HFFc6 (cell line): ENCODE measurements around the gene TMC2. TPM values are rescaled to one million over a fixed set of nuclear protein-coding genes. Genes with fewer than 3 reads are reported as not detected.
A peak's percentile ranks its signal among the peaks of the same experiment; 100 is the strongest.
"Not testable (repeated sequence)": the region's sequence is repeated elsewhere in the genome, so short reads cannot be mapped to it uniquely, and the experiment has no call there.

ENCODE experiments used
- DNase-seq: peaks from one replicate; pipeline ENCODE4 v3.0.0-alpha.2; 2018
- H3K27ac Mint-ChIP-seq: 2 replicates; pipeline ENCODE4 v1.8.0; 2020; ENCODE audit warnings: mild to moderate bottlenecking, mixed read lengths
- H3K27me3 Mint-ChIP-seq: 2 replicates; pipeline ENCODE4 v1.8.0; 2021; ENCODE audit warnings: mild to moderate bottlenecking, moderate library complexity, mixed read lengths; ENCODE audit not compliant: insufficient read depth
- H3K36me3 Mint-ChIP-seq: 2 replicates; pipeline ENCODE4 v1.8.0; 2021; ENCODE audit warnings: low read depth, mixed read lengths
- H3K4me1 Mint-ChIP-seq: 2 replicates; pipeline ENCODE4 v1.8.0; 2020; ENCODE audit warnings: low read depth, mixed read lengths
- H3K4me3 Mint-ChIP-seq: 2 replicates; pipeline ENCODE4 v1.8.0; 2020; ENCODE audit warnings: mild to moderate bottlenecking, moderate library complexity, mixed read lengths
- H3K9me3 Mint-ChIP-seq: 2 replicates; pipeline ENCODE4 v1.8.0; 2020; ENCODE audit warnings: mild to moderate bottlenecking, mixed read lengths
- total RNA-seq, 6 experiments: library from RNA; stranded (reverse); fragmentation: NEBNext Ultra II Directional; extraction: Animal tissue kit (Norgen Biotek cat#: 25700); gene quantifications; 2 replicates in 1 of 6; 3 replicates in 5 of 6; pipeline ENCODE4 v1.2.3, GENCODE V29; 2021
- TF ChIP-seq, protein P1 (sequence below): fragments of 200-600 bp; sonication (generic); IDR thresholded peaks from 2 replicates; pipeline ENCODE4 v1.5.0; 2021; ENCODE audit warnings: antibody characterized with exemption, mild to moderate bottlenecking

Gene TMC2
- total RNA-seq, 6 experiments from 2014 or later = not detected

DNA sequence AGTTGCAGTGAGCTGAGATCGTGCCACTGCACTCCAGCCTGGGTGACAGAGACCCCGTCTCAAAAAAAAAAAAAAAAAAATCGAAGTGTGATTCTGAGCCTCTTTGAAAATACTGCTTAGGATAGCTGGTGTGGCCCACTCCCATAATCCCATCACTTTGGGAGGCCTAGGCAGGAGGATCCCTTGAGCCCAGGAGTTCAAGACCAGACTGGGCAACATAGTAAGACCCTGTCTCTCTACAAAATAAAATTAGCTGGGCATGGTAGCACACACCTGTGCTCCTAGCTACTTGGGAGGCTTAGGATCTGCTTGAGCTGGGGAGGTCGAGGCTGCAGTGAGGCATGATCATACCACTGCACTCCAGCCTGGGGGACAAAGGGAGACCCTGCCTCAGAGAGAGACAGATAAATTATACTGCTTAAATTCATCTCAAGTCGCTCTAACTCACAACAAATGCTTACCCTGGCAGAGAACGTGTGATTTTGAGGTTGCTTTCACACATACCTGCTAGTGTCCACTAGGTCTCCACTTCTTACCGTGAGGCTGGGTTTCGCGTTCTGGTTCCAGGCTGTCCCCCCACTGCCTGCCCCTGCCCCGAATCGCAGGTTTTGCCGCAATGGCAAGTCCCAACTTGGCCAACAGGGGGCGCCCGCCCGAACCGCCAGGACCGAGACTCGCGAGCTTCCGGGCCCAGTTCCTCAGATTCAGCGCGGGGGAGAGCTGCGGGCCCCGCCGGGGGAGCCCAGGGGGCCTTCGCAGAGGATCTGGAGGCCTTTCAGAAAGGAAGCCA, 12.3 kb upstream of the TMC2 start:
- Mint-ChIP-seq H3K4me1 (peaks cover 24% of the 10 kb centered on the region), H3K4me3 (peak overlapping the region; percentile 93), H3K9me3 (no peaks in the 10 kb centered on the region), H3K27ac (peak overlapping the region; percentile 85), H3K27me3 (peaks cover 16% of the 10 kb centered on the region), H3K36me3 (no peaks in the 10 kb centered on the region)
- TF ChIP-seq, protein P1, sequence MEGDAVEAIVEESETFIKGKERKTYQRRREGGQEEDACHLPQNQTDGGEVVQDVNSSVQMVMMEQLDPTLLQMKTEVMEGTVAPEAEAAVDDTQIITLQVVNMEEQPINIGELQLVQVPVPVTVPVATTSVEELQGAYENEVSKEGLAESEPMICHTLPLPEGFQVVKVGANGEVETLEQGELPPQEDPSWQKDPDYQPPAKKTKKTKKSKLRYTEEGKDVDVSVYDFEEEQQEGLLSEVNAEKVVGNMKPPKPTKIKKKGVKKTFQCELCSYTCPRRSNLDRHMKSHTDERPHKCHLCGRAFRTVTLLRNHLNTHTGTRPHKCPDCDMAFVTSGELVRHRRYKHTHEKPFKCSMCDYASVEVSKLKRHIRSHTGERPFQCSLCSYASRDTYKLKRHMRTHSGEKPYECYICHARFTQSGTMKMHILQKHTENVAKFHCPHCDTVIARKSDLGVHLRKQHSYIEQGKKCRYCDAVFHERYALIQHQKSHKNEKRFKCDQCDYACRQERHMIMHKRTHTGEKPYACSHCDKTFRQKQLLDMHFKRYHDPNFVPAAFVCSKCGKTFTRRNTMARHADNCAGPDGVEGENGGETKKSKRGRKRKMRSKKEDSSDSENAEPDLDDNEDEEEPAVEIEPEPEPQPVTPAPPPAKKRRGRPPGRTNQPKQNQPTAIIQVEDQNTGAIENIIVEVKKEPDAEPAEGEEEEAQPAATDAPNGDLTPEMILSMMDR = peak; percentile 99
- DNase-seq = peak; percentile 67

DNA sequence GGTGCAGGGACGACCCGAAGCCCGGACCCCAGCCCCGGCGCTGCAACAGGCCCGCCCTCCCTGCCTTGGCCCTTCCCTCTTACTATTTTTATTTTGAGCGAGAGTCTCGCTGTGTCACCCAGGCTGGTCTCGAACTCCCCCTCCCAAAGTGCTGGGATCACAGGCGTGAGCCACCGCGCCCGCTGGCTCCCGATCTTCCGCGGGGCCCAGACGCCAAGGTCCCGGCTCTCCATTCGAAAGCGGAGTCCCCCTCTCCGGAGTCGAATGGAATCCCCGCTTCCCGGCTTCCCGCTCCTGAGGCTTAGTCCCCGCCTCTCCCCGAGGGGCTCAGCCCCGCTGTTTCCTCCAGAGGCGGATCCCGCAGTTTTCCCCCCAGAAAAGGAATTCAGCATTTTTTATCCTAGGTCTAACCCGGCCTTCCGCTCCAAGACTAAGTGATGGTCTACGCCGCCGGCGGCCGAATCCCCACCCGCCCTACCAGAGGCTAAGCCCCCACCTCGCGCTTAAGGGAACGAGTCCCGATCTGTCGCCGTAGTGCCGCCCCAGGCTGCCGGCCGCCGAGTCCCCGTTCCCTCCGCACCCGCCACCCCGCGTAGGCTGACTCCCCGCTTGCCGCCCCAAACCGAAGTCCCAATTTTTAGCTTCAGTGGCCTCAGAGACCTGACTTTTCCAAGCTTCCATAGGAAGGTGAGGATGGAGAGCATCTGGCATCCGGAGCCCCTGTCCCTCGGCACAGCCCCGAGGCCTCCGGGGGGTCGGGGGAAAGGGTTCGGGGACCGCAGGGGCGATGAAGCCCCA, 11.5 kb upstream of the TMC2 start:
- no peaks in the 10 kb centered on the region for H3K36me3 Mint-ChIP-seq
- peaks cover 18% of the 10 kb centered on the region for H3K27me3 Mint-ChIP-seq
- TF ChIP-seq, protein P1 = peak; percentile 73
- H3K9me3 Mint-ChIP-seq = no peaks in the 10 kb centered on the region
- peak overlapping the region; percentile 85 for H3K27ac Mint-ChIP-seq
- peaks cover 16% of the 10 kb centered on the region for H3K4me1 Mint-ChIP-seq
- H3K4me3 Mint-ChIP-seq = peak overlapping the region; percentile 93
- DNase-seq = no peak

DNA sequence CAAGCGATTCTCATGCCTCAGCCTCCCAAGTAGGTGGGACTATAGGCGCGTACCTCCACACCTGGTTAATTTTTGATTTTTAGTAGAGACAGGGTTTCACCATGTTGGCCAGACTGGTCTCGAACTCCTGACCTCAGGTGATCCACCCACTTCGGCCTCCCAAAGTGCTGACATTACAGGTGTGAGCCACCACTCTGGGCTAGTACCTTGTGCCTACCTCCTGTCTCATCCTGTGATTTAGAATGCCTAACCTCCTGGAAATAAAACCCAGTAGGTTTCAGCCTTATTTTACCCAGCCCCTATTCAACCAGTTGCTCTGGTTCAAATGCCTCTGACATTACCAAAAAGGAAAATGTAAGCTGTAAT, 10.2 kb upstream of the TMC2 start:
- H3K4me3 Mint-ChIP-seq, H3K27ac Mint-ChIP-seq, H3K9me3 Mint-ChIP-seq, H3K36me3 Mint-ChIP-seq, DNase-seq: not testable (repeated sequence)
- H3K27me3 Mint-ChIP-seq = peaks cover 20% of the 10 kb centered on the region
- peaks cover 15% of the 10 kb centered on the region for H3K4me1 Mint-ChIP-seq

DNA sequence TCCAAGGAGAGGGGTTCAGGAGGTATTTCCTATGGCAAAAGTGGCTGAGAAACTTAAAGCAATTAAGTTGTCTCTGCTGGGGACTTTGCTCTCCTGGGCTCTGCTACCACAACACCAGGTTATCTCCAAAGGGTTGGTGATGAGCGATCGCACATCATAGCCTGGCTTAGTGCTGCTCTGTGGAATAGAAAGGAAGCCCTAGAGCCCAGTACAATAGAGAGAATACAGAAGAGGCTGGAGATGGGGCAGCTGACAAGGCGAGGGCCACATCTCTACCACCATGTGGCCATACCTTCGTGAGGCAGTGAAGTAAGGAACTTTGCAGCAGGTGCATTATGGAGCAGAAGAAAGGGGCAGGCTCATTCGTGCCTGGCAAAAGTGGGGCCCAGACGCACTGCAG, 8.6 kb upstream of the TMC2 start:
- peaks cover 20% of the 10 kb centered on the region for H3K27me3 Mint-ChIP-seq
- no peaks in the 10 kb centered on the region for H3K9me3 Mint-ChIP-seq
- H3K36me3 Mint-ChIP-seq = no peaks in the 10 kb centered on the region
- H3K4me3 Mint-ChIP-seq = no peak overlapping the region
- TF ChIP-seq, protein P1 = no peak
- no peak overlapping the region for H3K27ac Mint-ChIP-seq
- H3K4me1 Mint-ChIP-seq = peaks cover 13% of the 10 kb centered on the region
- DNase-seq = no peak

DNA sequence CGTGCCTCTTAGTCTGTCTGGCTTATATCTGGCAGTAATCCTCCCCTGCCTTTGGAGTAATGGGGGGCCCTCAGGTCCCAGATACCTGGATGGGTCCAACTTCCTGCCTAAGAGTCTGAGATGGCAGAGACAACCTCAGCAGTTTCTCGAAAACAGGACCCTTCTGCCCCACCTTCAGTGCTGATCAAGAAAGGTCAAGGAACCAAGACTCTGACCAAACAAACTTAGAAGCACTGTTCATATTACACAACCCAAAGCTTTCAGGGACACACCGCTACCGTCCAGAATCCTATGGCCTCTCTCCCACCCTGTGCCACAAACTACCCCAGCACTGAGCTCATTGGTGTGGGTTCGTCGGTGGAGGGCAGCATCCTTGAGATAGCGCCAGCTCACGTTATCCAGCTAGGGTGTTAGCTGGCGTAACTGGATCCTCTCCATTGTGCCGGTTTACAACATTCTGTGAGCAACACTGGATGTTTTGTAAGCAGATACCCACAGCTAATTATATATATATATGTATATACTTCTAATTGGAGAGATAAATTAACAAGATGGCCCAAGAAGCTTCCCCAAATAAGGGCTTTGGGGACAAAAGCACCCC, 7.6 kb upstream of the TMC2 start:
- H3K4me3 Mint-ChIP-seq = no peak overlapping the region

More for the DNA sequence above, 7.6 kb upstream of the TMC2 start:
- peaks cover 10% of the 10 kb centered on the region for H3K4me1 Mint-ChIP-seq
- TF ChIP-seq, protein P1 = no peak
- H3K9me3 Mint-ChIP-seq = no peaks in the 10 kb centered on the region
- H3K36me3 Mint-ChIP-seq = no peaks in the 10 kb centered on the region
- peaks cover 27% of the 10 kb centered on the region for H3K27me3 Mint-ChIP-seq
- DNase-seq = no peak
- no peak overlapping the region for H3K27ac Mint-ChIP-seq
